ENCODE results near the gene FIBCD1. TPM values are rescaled to one million over a fixed set of nuclear protein-coding genes. Genes with fewer than 3 reads are reported as not detected.
"Not testable (repeated sequence)": the region's sequence is repeated elsewhere in the genome, so short reads cannot be mapped to it uniquely, and the experiment has no call there.

Gene FIBCD1
- total RNA-seq, 4 donors from 2014 or later: not detected

- Histone ChIP-seq H3K36me3 (no peaks in the 10 kb centered on the region), H3K27me3 (peaks cover 0 to 17% (median 0%) of the 10 kb centered on the region in 4 donors), H3K4me1 (peaks cover 0 to 12% (median 11%) of the 10 kb centered on the region in 3 donors), H3K9me3 (no peaks in the 10 kb centered on the region), H3K4me3 (no peak overlapping the region), H3K27ac (no peak overlapping the region)
- TF ChIP-seq, protein P1, sequence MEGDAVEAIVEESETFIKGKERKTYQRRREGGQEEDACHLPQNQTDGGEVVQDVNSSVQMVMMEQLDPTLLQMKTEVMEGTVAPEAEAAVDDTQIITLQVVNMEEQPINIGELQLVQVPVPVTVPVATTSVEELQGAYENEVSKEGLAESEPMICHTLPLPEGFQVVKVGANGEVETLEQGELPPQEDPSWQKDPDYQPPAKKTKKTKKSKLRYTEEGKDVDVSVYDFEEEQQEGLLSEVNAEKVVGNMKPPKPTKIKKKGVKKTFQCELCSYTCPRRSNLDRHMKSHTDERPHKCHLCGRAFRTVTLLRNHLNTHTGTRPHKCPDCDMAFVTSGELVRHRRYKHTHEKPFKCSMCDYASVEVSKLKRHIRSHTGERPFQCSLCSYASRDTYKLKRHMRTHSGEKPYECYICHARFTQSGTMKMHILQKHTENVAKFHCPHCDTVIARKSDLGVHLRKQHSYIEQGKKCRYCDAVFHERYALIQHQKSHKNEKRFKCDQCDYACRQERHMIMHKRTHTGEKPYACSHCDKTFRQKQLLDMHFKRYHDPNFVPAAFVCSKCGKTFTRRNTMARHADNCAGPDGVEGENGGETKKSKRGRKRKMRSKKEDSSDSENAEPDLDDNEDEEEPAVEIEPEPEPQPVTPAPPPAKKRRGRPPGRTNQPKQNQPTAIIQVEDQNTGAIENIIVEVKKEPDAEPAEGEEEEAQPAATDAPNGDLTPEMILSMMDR (IDR thresholded peaks at IDR 0.05): no peak
- no peak for TF ChIP-seq POLR2A (IDR thresholded peaks at IDR 0.05)
- 85 to 88% methylated on average over 8 of the region's 8 CpGs for WGBS, 2 donors
- intact Hi-C loops (cut with DNase I): no loop called here
- no peak for DNase-seq
Observed at GRCh38 chr9:130961511-130962300, 22.7 kb upstream of the FIBCD1 start.

DNA sequence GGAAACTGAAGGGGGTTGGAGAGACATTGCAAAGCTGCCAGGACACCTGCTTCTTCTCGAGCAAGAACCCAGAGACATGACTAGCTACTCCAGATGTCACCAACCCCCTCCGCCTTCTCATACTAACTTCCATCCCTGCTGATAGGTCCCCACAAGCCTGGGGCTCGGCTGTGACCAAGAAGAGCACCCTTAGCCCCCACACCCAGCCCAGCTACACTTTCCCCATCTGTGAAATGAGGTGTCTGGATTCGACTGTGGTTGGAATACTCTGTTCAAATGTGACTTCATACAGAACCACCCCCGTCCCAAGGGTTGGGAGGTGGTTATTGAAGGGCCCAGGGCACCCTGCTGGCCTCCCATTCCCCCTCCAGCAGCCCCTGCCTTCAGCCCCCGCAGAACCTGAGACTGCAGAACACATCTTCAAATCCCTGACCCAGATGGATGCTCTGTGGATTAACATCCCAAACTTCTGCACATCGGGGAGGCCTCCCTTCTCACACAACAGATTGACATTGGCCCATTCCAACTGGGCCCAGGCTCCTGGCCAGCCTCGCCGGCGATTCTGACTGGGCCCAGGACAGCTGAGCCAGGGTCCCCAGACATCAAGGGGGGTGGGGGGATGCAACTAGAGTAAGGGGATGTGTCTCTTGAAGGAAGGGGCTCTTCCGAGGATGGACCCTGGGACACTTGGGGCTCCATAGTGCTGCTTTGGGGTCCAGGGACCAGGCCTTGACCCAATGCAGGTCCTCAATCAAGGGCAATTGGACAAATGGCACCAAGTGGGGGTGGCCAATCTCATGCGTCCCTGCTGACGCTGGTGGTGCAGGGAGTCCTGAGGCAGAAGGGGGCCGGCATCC lies 21.7 kb upstream of the FIBCD1 start:
- Histone ChIP-seq H3K9me3 (no peaks in the 10 kb centered on the region), H3K36me3 (no peaks in the 10 kb centered on the region)
- WGBS, 2 donors: 82 to 84% methylated on average over 6 to 10 of the region's 14 CpGs

DNA sequence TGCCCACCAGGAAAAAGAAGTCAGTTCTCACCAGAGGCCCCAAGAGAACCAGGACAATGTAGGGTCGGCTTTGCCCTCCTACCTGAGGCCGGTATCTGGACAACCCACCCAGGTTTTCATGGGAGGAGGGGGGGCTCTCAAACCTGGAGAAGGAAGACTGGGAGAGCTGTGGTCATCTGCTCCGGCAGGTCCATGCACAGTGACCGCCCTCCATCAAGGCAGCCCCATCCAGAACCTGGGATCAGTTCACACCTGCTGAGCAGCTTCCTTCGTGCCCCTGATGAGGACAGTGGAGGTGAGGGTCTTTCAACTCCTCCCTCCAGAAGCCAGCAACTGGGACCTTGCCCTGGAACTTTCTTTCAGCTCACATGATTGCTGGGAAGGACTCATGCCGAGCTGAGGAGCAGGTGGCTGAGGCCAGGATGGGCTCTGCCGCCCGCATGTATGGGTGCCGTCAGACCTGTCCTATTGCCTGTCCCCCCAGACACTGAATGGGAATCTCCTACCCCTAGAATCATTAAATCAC lies 20.8 kb upstream of the FIBCD1 start:
- no peak for DNase-seq
- H3K4me1 ChIP-seq: peaks cover 0 to 12% (median 11%) of the 10 kb centered on the region in 3 donors
- WGBS, 2 donors: 86 to 98% methylated on average over 2 to 6 of the region's 9 CpGs
- intact Hi-C loops (cut with DNase I): no loop called here
- no peaks in the 10 kb centered on the region for H3K36me3 ChIP-seq
- H3K9me3 ChIP-seq: no peaks in the 10 kb centered on the region
- no peak for TF ChIP-seq POLR2A (IDR thresholded peaks at IDR 0.05)
- TF ChIP-seq, protein P1 (IDR thresholded peaks at IDR 0.05): no peak
- H3K27me3 ChIP-seq: peaks cover 0 to 31% (median 0%) of the 10 kb centered on the region in 4 donors
- H3K27ac ChIP-seq: no peak overlapping the region
- no peak overlapping the region for H3K4me3 ChIP-seq

More for the DNA sequence above, 21.7 kb upstream of the FIBCD1 start:
- peaks cover 0 to 12% (median 11%) of the 10 kb centered on the region in 3 donors for H3K4me1 ChIP-seq
- intact Hi-C loops (cut with DNase I): no loop called here
- H3K4me3 ChIP-seq: no peak overlapping the region
- no peak overlapping the region for H3K27ac ChIP-seq
- H3K27me3 ChIP-seq: peaks cover 0 to 26% (median 0%) of the 10 kb centered on the region in 4 donors
- no peak for TF ChIP-seq POLR2A (IDR thresholded peaks at IDR 0.05)
- TF ChIP-seq, protein P1 (IDR thresholded peaks at IDR 0.05): no peak
- DNase-seq: no peak

DNA sequence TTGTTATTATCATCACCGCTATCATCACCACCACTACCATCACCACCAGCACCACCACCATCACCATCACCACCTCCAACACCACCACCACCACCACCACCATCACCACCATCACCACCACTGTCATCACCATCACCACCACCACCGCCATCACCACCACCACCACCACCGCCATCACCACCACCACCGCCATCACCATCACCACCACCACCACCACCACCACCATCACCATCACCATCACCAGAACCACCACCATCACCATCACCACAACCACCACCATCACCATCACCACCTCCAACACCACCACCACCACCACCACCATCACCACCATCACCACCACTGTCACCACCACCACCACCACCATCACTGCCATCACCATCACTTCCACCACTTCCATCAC lies 19.5 kb upstream of the FIBCD1 start:
- DNase-seq; intact Hi-C loops (cut with DNase I); H3K4me3 ChIP-seq; H3K9me3 ChIP-seq; H3K27ac ChIP-seq; H3K36me3 ChIP-seq: not testable (repeated sequence)
- Histone ChIP-seq H3K27me3 (peaks cover 0 to 25% (median 0%) of the 10 kb centered on the region in 4 donors), H3K4me1 (peaks cover 0 to 12% (median 11%) of the 10 kb centered on the region in 3 donors)
- 71 to 73% methylated on average over 4 of the region's 4 CpGs for WGBS, 2 donors

DNA sequence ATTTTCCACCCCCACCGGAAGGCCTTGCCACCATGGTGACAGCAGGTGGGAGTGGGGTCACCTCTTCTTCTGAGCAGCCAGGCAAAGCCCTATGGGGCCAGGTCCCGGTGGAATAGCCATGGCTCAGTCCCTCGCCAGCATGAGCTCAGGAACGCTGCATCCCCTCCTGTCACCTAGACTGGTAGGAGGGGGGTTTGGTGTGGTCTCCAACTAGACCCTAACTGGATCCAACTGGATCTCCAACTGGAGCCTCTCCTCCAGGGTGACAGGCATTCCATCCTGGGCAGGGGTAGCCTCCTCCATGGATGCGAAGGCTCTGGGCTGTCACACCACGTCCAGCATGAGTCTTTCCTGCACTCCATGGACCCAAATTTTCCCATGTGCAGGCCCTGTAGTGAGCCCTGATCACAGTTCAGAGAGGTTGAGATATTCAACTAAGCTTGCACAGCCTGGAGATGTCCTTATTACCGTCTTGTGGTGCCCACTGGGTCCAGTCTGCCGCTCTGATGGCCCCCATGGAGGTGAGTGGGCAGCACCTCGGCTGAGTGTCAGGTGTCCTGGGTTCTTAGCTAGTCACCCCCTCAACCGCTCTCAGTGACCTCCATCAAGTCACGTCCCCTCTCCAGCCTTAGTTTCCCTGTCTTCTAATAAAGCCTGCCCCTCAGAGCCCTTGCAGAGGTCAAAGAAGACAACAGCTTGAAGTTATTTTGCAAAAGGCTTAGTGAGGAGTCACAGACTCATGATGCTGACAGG lies 18.6 kb upstream of the FIBCD1 start:
- DNase-seq: no peak
- H3K27ac ChIP-seq: no peak overlapping the region
- H3K9me3 ChIP-seq: no peaks in the 10 kb centered on the region
- no peaks in the 10 kb centered on the region for H3K36me3 ChIP-seq
- H3K27me3 ChIP-seq: peaks cover 0 to 23% (median 0%) of the 10 kb centered on the region in 4 donors
- no peak overlapping the region for H3K4me3 ChIP-seq
- TF ChIP-seq, protein P1 (IDR thresholded peaks at IDR 0.05): no peak
- no peak for TF ChIP-seq POLR2A (IDR thresholded peaks at IDR 0.05)
- WGBS, 2 donors: 68 to 78% methylated on average over 4 to 5 of the region's 11 CpGs
- H3K4me1 ChIP-seq: peaks cover 0 to 7% (median 6%) of the 10 kb centered on the region in 3 donors
- intact Hi-C loops (cut with DNase I): no loop called here
